Measurements from ENCODE around the gene CDS2. TPM values are rescaled to one million over a fixed set of nuclear protein-coding genes. Genes with fewer than 3 reads are reported as not detected.

CDS2 gene
- total RNA-seq, 2 experiments from 2014 or later, result 49.4 to 51.7 TPM

- POLR2A ChIA-PET, result interaction anchor here (0.5 kb wide), 1 partner anchor 517 kb away, joined by 3 read pairs; no protein-coding TSS in a partner anchor
- CTCF ChIA-PET, result interaction anchor here (0.6 to 1.4 kb wide), 4 partner anchors 12 to 258 kb away, joined by 3 to 12 read pairs (median 4); partner anchors contain the start of gene CDS2
These were observed 63.6 kb downstream of the CDS2 start for GRCh38 chr20:5190444-5190843.

GRCh38 chr20:5191829-5192569 is 65.2 kb downstream of the CDS2 start:
- ChIA-PET CTCF (interaction anchor here (0.5 to 2.5 kb wide), 17 partner anchors 10 to 292 kb away, joined by 3 to 17 read pairs (median 5); partner anchors contain the start of genes CDS2 and PCNA), POLR2A (interaction anchor here (0.6 to 2.1 kb wide), 2 partner anchors 65 to 72 kb away, joined by 3 to 10 read pairs; partner anchors contain the start of gene CDS2)

- POLR2A ChIA-PET, result interaction anchor here (0.6 to 2.1 kb wide), 2 partner anchors 66 to 71 kb away, joined by 3 to 10 read pairs; partner anchors contain the start of gene CDS2
- CTCF ChIA-PET, result interaction anchor here (0.7 to 2.5 kb wide), 16 partner anchors 11 to 291 kb away, joined by 3 to 17 read pairs (median 5); partner anchors contain the start of genes CDS2 and PCNA
These were observed 66.0 kb downstream of the CDS2 start for GRCh38 chr20:5192570-5193431.

GRCh38 chr20:5195655-5196054 is 68.8 kb downstream of the CDS2 start:
- CTCF ChIA-PET, result no interaction called here
- POLR2A ChIA-PET, result no interaction called here

GRCh38 chr20:5196149-5196548 is 69.3 kb downstream of the CDS2 start:
- CTCF ChIA-PET, result interaction anchor here (1.8 kb wide), 1 partner anchor 69 kb away, joined by 6 read pairs; the partner anchor contains the start of gene CDS2
- POLR2A ChIA-PET, result no interaction called here

GRCh38 chr20:5197270-5197827 is 70.5 kb downstream of the CDS2 start:
- CTCF ChIA-PET, result interaction anchor here (0.6 to 1.8 kb wide), 2 partner anchors 8 to 71 kb away, joined by 5 to 6 read pairs; partner anchors contain the start of gene CDS2
- POLR2A ChIA-PET, result no interaction called here

- ChIA-PET POLR2A (no interaction called here), CTCF (interaction anchor here (0.7 to 1.8 kb wide), 3 partner anchors 13 to 73 kb away, joined by 4 to 6 read pairs (median 6); partner anchors contain the start of gene CDS2)
These were observed 71.2 kb downstream of the CDS2 start for GRCh38 chr20:5197847-5198650.

- CTCF ChIA-PET, result interaction anchor here (0.7 to 0.8 kb wide), 2 partner anchors 12 to 74 kb away, joined by 4 to 6 read pairs; no protein-coding TSS in a partner anchor
- POLR2A ChIA-PET, result no interaction called here
These were observed 71.8 kb downstream of the CDS2 start for GRCh38 chr20:5198651-5198924.

GRCh38 chr20:5203380-5203779 is 76.6 kb downstream of the CDS2 start:
- ChIA-PET CTCF (interaction anchor here (1.5 kb wide), 1 partner anchor 19 kb away, joined by 3 read pairs; no protein-coding TSS in a partner anchor), POLR2A (no interaction called here)

GRCh38 chr20:5205348-5206210 is 78.8 kb downstream of the CDS2 start:
- ChIA-PET CTCF (interaction anchor here (0.6 to 2.6 kb wide), 9 partner anchors 8 to 242 kb away, joined by 3 to 11 read pairs (median 4); no protein-coding TSS in a partner anchor), POLR2A (no interaction called here)

- ChIA-PET POLR2A (no interaction called here), CTCF (no interaction called here)
These were observed 80.3 kb downstream of the CDS2 start for GRCh38 chr20:5207138-5207537.

GRCh38 chr20:5211803-5212714 is 85.3 kb downstream of the CDS2 start:
- ChIA-PET CTCF (interaction anchor here (1.0 kb wide), 1 partner anchor 12 kb away, joined by 3 read pairs; no protein-coding TSS in a partner anchor), POLR2A (no interaction called here)

GRCh38 chr20:5212907-5213487 is 86.2 kb downstream of the CDS2 start:
- CTCF ChIA-PET, result no interaction called here

GRCh38 chr20:5214826-5215225 is 88.0 kb downstream of the CDS2 start:
- CTCF ChIA-PET, result interaction anchor here (0.9 to 1.2 kb wide), 2 partner anchors 9 kb away, joined by 3 read pairs; no protein-coding TSS in a partner anchor
- POLR2A ChIA-PET, result no interaction called here

More at GRCh38 chr20:5212907-5213487, 86.2 kb downstream of the CDS2 start:
- POLR2A ChIA-PET, result no interaction called here

- POLR2A ChIA-PET, result no interaction called here
- CTCF ChIA-PET, result interaction anchor here (0.9 to 1.2 kb wide), 2 partner anchors 8 to 10 kb away, joined by 3 read pairs; no protein-coding TSS in a partner anchor
These were observed 89.0 kb downstream of the CDS2 start for GRCh38 chr20:5215672-5216304.

GRCh38 chr20:5216663-5217062 is 89.9 kb downstream of the CDS2 start:
- ChIA-PET CTCF (no interaction called here), POLR2A (no interaction called here)

Data from activated CD8-positive, alpha-beta memory T cell treated with anti-CD3 and anti-CD28 coated beads for 36 hours (primary cell).